Neural progenitor cell (in vitro differentiated cells): ENCODE results near the gene COL5A3. TPM values are rescaled to one million over a fixed set of nuclear protein-coding genes. Genes with fewer than 3 reads are reported as not detected.

Experiments
- DNase-seq: peaks from one replicate; pipeline ENCODE4 v3.0.0-alpha.2; 2016; ENCODE audit warnings: low spot score
- H2AFZ ChIP-seq: fragments of 200-600 bp; sonication (generic); replicated peaks from 2 replicates; pipeline ENCODE4 v1.6.1; 2016; ENCODE audit warnings: antibody characterized with exemption
- H3F3A ChIP-seq: fragments of 200-600 bp; sonication (generic); 2 replicates; pipeline ENCODE4 v1.6.1; 2016; ENCODE audit warnings: antibody characterized with exemption, low read depth
- H3K27ac ChIP-seq: fragments of 200-600 bp; sonication (generic); 2 replicates; pipeline ENCODE4 v1.5.1; 2016; ENCODE audit warnings: mild to moderate bottlenecking
- H3K27me3 ChIP-seq: fragments of 200-600 bp; sonication (generic); 2 replicates; pipeline ENCODE4 v1.6.1; 2016; ENCODE audit warnings: mild to moderate bottlenecking, moderate library complexity
- H3K36me3 ChIP-seq: fragments of 200-600 bp; sonication (generic); 2 replicates; pipeline ENCODE4 v1.5.1; 2016
- H3K4me1 ChIP-seq: fragments of 200-600 bp; sonication (generic); 2 replicates; pipeline ENCODE4 v1.6.1; 2016; ENCODE audit warnings: mixed run types
- H3K4me2 ChIP-seq: fragments of 200-600 bp; sonication (generic); 2 replicates; pipeline ENCODE4 v1.6.1; 2016
- H3K4me3 ChIP-seq: fragments of 200-600 bp; sonication (generic); 2 replicates; pipeline ENCODE4 v1.5.1; 2016
- H3K79me2 ChIP-seq: fragments of 200-600 bp; sonication (generic); 2 replicates; pipeline ENCODE4 v1.6.1; 2016; ENCODE audit warnings: low read depth
- H3K9ac ChIP-seq: fragments of 200-600 bp; sonication (generic); 2 replicates; pipeline ENCODE4 v1.6.1; 2016
- H3K9me3 ChIP-seq: fragments of 200-600 bp; sonication (generic); 2 replicates; pipeline ENCODE4 v1.5.1; 2016; ENCODE audit warnings: low read depth
- H4K20me1 ChIP-seq: fragments of 200-600 bp; sonication (generic); 2 replicates; pipeline ENCODE4 v1.6.1; 2016; ENCODE audit warnings: low read depth
- H3K27ac Mint-ChIP-seq: 3 replicates; pipeline ENCODE4 v1.8.0; 2021; ENCODE audit warnings: mixed read lengths
- H3K27me3 Mint-ChIP-seq: 2 replicates; pipeline ENCODE4 v1.8.0; 2022; ENCODE audit warnings: low read depth, mild to moderate bottlenecking, inconsistent platforms, moderate library complexity, mixed read lengths; ENCODE audit not compliant: insufficient read depth
- H3K36me3 Mint-ChIP-seq: 3 replicates; pipeline ENCODE4 v1.8.0; 2021; ENCODE audit warnings: mixed read lengths
- H3K4me1 Mint-ChIP-seq: 3 replicates; pipeline ENCODE4 v1.8.0; 2021; ENCODE audit warnings: mixed read lengths
- H3K4me3 Mint-ChIP-seq: 3 replicates; pipeline ENCODE4 v1.8.0; 2021; ENCODE audit warnings: mild to moderate bottlenecking, moderate library complexity, mixed read lengths
- H3K9me3 Mint-ChIP-seq: 3 replicates; pipeline ENCODE4 v1.8.0; 2020; ENCODE audit warnings: mixed read lengths
- CTCF ChIP-seq: fragments of 200-600 bp; sonication (generic); IDR thresholded peaks from 2 replicates; pipeline ENCODE4 v1.5.1; 2017; ENCODE audit warnings: antibody characterized with exemption, mild to moderate bottlenecking
- EZH2 ChIP-seq: fragments of 200-600 bp; sonication (generic); IDR thresholded peaks from 2 replicates; pipeline ENCODE4 v1.6.1; 2017; ENCODE audit warnings: antibody characterized with exemption, mild to moderate bottlenecking, moderate library complexity
- EZH2phosphoT487 ChIP-seq: fragments of 200-600 bp; sonication (generic); IDR thresholded peaks from 2 replicates; pipeline ENCODE4 v1.6.1; 2017; ENCODE audit warnings: antibody characterized with exemption
- total RNA-seq: library from RNA; depleted of rRNA; stranded (reverse); fragments of >200 nt; gene quantifications from 2 replicates; pipeline ENCODE4 v1.2.3, GENCODE V29; 2015; ENCODE audit warnings: low replicate concordance

Gene COL5A3
- total RNA-seq, 1 donor from 2014 or later, result not detected

DNA sequence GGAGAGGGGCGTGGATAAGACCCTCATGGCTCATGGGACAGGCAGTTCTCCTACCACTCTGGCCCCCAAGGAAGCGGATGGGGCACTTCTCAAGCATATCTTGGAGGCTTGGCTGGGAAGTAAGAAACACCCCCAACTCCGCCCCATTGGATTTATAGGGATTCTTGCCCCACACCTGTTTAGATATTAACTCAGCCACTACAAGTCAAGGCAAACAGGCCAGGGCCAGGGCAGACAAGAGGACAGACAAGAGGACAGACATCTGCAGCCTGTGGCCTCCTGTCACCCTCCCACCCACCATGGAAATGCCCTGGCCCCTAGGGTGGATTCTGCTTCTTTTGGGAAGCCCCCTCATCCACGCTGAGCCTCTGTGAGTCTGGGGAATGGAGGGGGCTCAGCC is 27.1 kb upstream of the COL5A3 start:
- Histone ChIP-seq H3K4me3 (no peak overlapping the region), H3K27ac (no peak overlapping the region), H3K9me3 (no peaks in the 10 kb centered on the region), H3F3A (no peaks in the 10 kb centered on the region), H3K79me2 (no peaks in the 10 kb centered on the region), H3K4me1 (no peaks in the 10 kb centered on the region), H2AFZ (no peak overlapping the region), H3K4me2 (no peak overlapping the region), H4K20me1 (no peaks in the 10 kb centered on the region), H3K36me3 (no peaks in the 10 kb centered on the region), H3K9ac (no peak overlapping the region), H3K27me3 (peaks cover 54% of the 10 kb centered on the region)
- TF ChIP-seq EZH2phosphoT487 (no peak), EZH2 (no peak), CTCF (no peak)
- Mint-ChIP-seq H3K36me3 (no peaks in the 10 kb centered on the region), H3K4me3 (no peak overlapping the region), H3K4me1 (no peaks in the 10 kb centered on the region), H3K27me3 (peaks cover 17% of the 10 kb centered on the region), H3K9me3 (peaks cover 2% of the 10 kb centered on the region), H3K27ac (no peak overlapping the region)
- DNase-seq, result no peak

- H3K27ac Mint-ChIP-seq, result no peak overlapping the region
- H3K36me3 Mint-ChIP-seq, result no peaks in the 10 kb centered on the region
- no peak overlapping the region for H2AFZ ChIP-seq
- peaks cover 17% of the 10 kb centered on the region for H3K27me3 Mint-ChIP-seq
- H3K4me1 ChIP-seq, result no peaks in the 10 kb centered on the region
- H3K4me1 Mint-ChIP-seq, result no peaks in the 10 kb centered on the region
- no peaks in the 10 kb centered on the region for H3K36me3 ChIP-seq
- TF ChIP-seq EZH2phosphoT487 (no peak), CTCF (no peak), EZH2 (no peak)
- H4K20me1 ChIP-seq, result no peaks in the 10 kb centered on the region
- no peak for DNase-seq
- H3F3A ChIP-seq, result no peaks in the 10 kb centered on the region
- H3K27ac ChIP-seq, result no peak overlapping the region
- H3K4me2 ChIP-seq, result no peak overlapping the region
- no peak overlapping the region for H3K4me3 Mint-ChIP-seq
- no peak overlapping the region for H3K4me3 ChIP-seq
- no peak overlapping the region for H3K9ac ChIP-seq
- peaks cover 2% of the 10 kb centered on the region for H3K9me3 Mint-ChIP-seq
- peaks cover 57% of the 10 kb centered on the region for H3K27me3 ChIP-seq
- H3K79me2 ChIP-seq, result no peaks in the 10 kb centered on the region
- no peaks in the 10 kb centered on the region for H3K9me3 ChIP-seq
Observed at GRCh38 chr19:10036601-10037071, 26.3 kb upstream of the COL5A3 start.

GRCh38 chr19:10033614-10034013 is 23.3 kb upstream of the COL5A3 start:
- H3K27me3 Mint-ChIP-seq, result peaks cover 9% of the 10 kb centered on the region
- H3K4me1 Mint-ChIP-seq, result no peaks in the 10 kb centered on the region
- H3K36me3 ChIP-seq, result no peaks in the 10 kb centered on the region
- TF ChIP-seq CTCF (no peak), EZH2phosphoT487 (no peak)
- no peaks in the 10 kb centered on the region for H3K9me3 ChIP-seq
- H3K4me2 ChIP-seq, result no peak overlapping the region
- H3K79me2 ChIP-seq, result no peaks in the 10 kb centered on the region
- H3K4me1 ChIP-seq, result no peaks in the 10 kb centered on the region
- no peaks in the 10 kb centered on the region for H3K9me3 Mint-ChIP-seq
- no peak overlapping the region for H3K27ac Mint-ChIP-seq
- H3F3A ChIP-seq, result no peaks in the 10 kb centered on the region
- H2AFZ ChIP-seq, result no peak overlapping the region
- H3K4me3 Mint-ChIP-seq, result no peak overlapping the region
- H3K27me3 ChIP-seq, result peaks cover 55% of the 10 kb centered on the region
- H3K27ac ChIP-seq, result no peak overlapping the region
- H3K9ac ChIP-seq, result no peak overlapping the region
- no peak overlapping the region for H3K4me3 ChIP-seq
- no peaks in the 10 kb centered on the region for H3K36me3 Mint-ChIP-seq
- H4K20me1 ChIP-seq, result no peaks in the 10 kb centered on the region
- no peak for DNase-seq
